Thyroid gland (tissue), 4 donors: ENCODE data around the gene CDHR3. TPM values are rescaled to one million over a fixed set of nuclear protein-coding genes. Genes with fewer than 3 reads are reported as not detected.

Experiments
- DNase-seq, 2 donors: peaks; one replicate each; pipeline ENCODE4 v3.0.0-alpha.2; 2019
- H3K27ac ChIP-seq, 3 donors: fragments of 200-600 bp; sonication (generic); 1 replicate in 2 of 3; 2 replicates in 1 of 3; pipeline ENCODE4 v1.5.1; 2016 to 2019; ENCODE audit warnings: mild to moderate bottlenecking in 1 of 3, moderate library complexity in 1 of 3
- H3K27me3 ChIP-seq: fragments of 200-600 bp; sonication (generic); one replicate; pipeline ENCODE4 v1.5.1; 2019
- H3K36me3 ChIP-seq, 2 donors: fragments of 200-600 bp; sonication (generic); one replicate each; pipeline ENCODE4 v1.5.1; 2016 to 2019
- H3K4me1 ChIP-seq, 2 donors: fragments of 200-600 bp; sonication (generic); one replicate each; pipeline ENCODE4 v1.5.1; 2017 to 2019
- H3K4me3 ChIP-seq, 3 donors: fragments of 200-600 bp; sonication (generic); replicated peaks in 1 of 3; 1 replicate in 2 of 3; 2 replicates in 1 of 3; pipeline ENCODE4 v1.5.1; 2016; ENCODE audit warnings: mild to moderate bottlenecking in 1 of 3
- H3K9me3 ChIP-seq: fragments of 200-600 bp; sonication (generic); one replicate; pipeline ENCODE4 v1.5.1; 2017
- POLR2A ChIP-seq, 2 donors: fragments of 450-650 bp; IDR thresholded peaks; one replicate each; pipeline ENCODE4 v1.6.1; 2017; ENCODE audit warnings: antibody characterized with exemption in 2 of 2, mild to moderate bottlenecking in 2 of 2, moderate library complexity in 1 of 2
- WGBS, 2 donors: methylation state at CpG; one replicate each; pipeline ENCODE4 v1.1.5; 2017; 5-methylcytosine and 5-hydroxymethylcytosine counted together
- intact Hi-C: fragments of 100-400 bp; cut with DNase I; formaldehyde crosslinking; loops from one replicate; pipeline ENCODE4 v1.15.1; 2023
- total RNA-seq, 4 donors: library from RNA; depleted of rRNA; stranded (reverse); fragments of >200 nt; gene quantifications; one replicate each; pipeline ENCODE4 v1.2.3, GENCODE V29; 2016
- TF ChIP-seq, protein P1 (sequence below), 6 experiments: fragments of 200-600 bp in 3 of 6; fragments of 450-650 bp in 3 of 6; sonication (generic) in 3 of 6; IDR thresholded peaks; one replicate each; pipeline ENCODE4 v1.5.1; 2016 to 2019; ENCODE audit warnings: antibody characterized with exemption in 6 of 6, mild to moderate bottlenecking in 2 of 6, inconsistent platforms in 1 of 6, moderate library complexity in 1 of 6

CDHR3 gene
- total RNA-seq, 4 donors from 2014 or later, result 5.8 to 8.6 (median 7.3) TPM

DNA sequence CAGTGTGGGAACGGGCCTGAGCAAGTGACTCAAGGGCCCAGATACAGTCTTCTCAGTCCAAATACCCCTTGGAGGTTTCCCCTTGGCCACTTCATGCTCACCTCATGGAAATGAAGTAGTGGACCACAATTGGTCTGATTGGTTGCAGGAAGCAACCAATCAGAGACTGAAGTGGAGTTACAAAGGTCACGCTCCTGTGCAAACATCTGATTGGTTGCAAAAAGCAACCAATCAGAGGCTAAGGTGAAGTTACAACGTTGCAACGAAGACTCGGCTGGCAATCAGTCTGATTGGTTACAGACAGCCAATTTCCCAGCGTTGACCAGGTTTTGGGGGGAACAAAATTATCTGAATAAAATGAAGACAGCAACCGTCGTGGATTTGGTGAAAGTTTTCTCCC lies 72.5 kb downstream of the CDHR3 start:
- Histone ChIP-seq H3K27me3 (no peaks in the 10 kb centered on the region), H3K4me1 (no peaks in the 10 kb centered on the region), H3K36me3 (no peaks in the 10 kb centered on the region), H3K4me3 (no peak overlapping the region), H3K27ac (no peak overlapping the region), H3K9me3 (no peaks in the 10 kb centered on the region)
- DNase-seq, result no peak
- TF ChIP-seq POLR2A (IDR thresholded peaks at IDR 0.05), result no peak
- TF ChIP-seq, protein P1, sequence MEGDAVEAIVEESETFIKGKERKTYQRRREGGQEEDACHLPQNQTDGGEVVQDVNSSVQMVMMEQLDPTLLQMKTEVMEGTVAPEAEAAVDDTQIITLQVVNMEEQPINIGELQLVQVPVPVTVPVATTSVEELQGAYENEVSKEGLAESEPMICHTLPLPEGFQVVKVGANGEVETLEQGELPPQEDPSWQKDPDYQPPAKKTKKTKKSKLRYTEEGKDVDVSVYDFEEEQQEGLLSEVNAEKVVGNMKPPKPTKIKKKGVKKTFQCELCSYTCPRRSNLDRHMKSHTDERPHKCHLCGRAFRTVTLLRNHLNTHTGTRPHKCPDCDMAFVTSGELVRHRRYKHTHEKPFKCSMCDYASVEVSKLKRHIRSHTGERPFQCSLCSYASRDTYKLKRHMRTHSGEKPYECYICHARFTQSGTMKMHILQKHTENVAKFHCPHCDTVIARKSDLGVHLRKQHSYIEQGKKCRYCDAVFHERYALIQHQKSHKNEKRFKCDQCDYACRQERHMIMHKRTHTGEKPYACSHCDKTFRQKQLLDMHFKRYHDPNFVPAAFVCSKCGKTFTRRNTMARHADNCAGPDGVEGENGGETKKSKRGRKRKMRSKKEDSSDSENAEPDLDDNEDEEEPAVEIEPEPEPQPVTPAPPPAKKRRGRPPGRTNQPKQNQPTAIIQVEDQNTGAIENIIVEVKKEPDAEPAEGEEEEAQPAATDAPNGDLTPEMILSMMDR (IDR thresholded peaks at IDR 0.05), result no peak
- intact Hi-C loops, result no loop called here
- 91 to 93% methylated on average over 8 of the region's 8 CpGs for WGBS, 2 donors

DNA sequence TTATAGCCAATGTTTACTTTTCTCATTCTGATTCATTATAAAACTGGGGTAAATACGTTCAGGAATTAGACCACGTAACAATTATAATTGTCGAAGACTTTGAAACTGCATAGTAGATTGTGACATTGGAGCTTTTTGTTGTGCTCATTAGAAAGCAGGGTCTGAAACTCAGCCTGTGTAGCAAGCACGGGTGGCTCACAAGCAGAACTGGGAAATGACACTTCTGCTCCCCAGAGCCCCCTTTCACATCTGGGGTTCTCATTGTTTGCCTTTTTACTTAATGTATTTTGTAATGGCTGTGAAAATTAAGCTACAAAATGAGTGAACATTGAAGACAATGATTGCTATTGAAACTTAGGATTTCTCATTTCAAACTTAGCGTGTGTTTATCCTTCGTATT lies 72.9 kb downstream of the CDHR3 start:
- Histone ChIP-seq H3K36me3 (no peaks in the 10 kb centered on the region), H3K4me1 (peaks cover 0 to 3% of the 10 kb centered on the region in 2 donors), H3K4me3 (no peak overlapping the region), H3K9me3 (no peaks in the 10 kb centered on the region), H3K27ac (no peak overlapping the region), H3K27me3 (no peaks in the 10 kb centered on the region)
- DNase-seq, result no peak
- TF ChIP-seq, protein P1 (IDR thresholded peaks at IDR 0.05), result no peak
- no peak for TF ChIP-seq POLR2A (IDR thresholded peaks at IDR 0.05)
- WGBS, 2 donors, result 75 to 76% methylated on average over 6 of the region's 6 CpGs
- intact Hi-C loops, result no loop called here

DNA sequence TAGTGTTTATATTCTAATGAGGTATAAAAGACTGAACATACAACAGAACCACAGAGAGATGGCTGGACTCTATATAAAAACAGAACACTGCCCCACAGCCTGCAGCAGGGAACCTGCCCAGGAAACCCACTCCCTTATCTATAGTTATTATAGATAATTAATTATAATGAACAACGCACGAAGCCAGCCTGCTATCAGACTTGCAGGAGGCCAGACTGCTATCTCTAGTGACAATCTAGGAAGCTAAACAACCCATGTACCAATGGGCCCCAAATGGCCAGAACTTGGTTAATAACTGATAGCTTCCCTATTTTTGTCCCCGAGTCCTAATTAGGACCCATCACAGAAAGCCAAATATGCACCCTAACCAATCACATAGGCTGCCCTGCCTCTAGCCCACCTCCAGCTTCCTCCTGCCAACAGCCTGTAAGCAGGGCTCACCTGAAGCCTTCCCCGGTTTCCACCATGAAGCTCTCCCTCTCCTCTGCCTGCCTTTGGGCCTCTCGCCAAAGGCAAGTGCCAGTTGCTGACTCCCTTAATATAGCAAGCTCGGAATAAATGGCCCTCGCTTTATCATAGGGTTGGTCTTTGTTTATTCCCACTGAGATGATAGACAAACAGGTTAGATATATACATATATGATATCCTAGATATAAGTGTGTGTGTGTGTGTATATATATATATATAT lies 74.6 kb downstream of the CDHR3 start:
- DNase-seq, result no peak
- 82 to 86% methylated on average over 7 of the region's 7 CpGs for WGBS, 2 donors

DNA sequence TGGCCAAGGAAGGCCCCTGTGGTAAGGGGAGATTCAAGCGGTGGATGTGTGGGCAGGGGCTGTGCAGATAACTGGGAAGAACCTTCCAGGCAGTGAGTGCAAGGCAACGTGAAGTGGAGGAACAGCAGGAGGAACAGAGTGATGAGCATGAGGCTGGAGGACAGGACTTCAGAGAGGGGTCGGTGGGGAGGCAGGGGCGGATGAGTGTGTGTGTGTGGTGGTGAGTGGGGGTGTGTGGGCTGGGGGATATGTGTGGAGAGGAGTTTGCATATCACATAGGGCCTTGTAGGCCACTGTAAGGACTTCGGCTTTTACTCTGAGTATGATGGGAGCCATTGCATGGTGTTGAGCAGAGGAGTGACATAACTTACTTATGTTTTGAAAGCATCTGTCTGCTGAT lies 75.2 kb downstream of the CDHR3 start:
- no peak for DNase-seq
- Histone ChIP-seq H3K27me3 (no peaks in the 10 kb centered on the region), H3K36me3 (no peaks in the 10 kb centered on the region), H3K4me1 (peaks cover 4 to 8% of the 10 kb centered on the region in 2 donors), H3K4me3 (no peak overlapping the region), H3K9me3 (no peaks in the 10 kb centered on the region), H3K27ac (no peak overlapping the region)
- TF ChIP-seq, protein P1 (IDR thresholded peaks at IDR 0.05), result no peak
- TF ChIP-seq POLR2A (IDR thresholded peaks at IDR 0.05), result no peak
- intact Hi-C loops, result no loop called here
- 89 to 92% methylated on average over 5 of the region's 5 CpGs for WGBS, 2 donors

More for the DNA sequence above, 74.6 kb downstream of the CDHR3 start:
- TF ChIP-seq, protein P1 (IDR thresholded peaks at IDR 0.05), result no peak
- no peak for TF ChIP-seq POLR2A (IDR thresholded peaks at IDR 0.05)
- Histone ChIP-seq H3K36me3 (no peaks in the 10 kb centered on the region), H3K27ac (no peak overlapping the region), H3K27me3 (no peaks in the 10 kb centered on the region), H3K9me3 (no peaks in the 10 kb centered on the region), H3K4me1 (peaks cover 4 to 8% of the 10 kb centered on the region in 2 donors), H3K4me3 (no peak overlapping the region)
- intact Hi-C loops, result no loop called here

DNA sequence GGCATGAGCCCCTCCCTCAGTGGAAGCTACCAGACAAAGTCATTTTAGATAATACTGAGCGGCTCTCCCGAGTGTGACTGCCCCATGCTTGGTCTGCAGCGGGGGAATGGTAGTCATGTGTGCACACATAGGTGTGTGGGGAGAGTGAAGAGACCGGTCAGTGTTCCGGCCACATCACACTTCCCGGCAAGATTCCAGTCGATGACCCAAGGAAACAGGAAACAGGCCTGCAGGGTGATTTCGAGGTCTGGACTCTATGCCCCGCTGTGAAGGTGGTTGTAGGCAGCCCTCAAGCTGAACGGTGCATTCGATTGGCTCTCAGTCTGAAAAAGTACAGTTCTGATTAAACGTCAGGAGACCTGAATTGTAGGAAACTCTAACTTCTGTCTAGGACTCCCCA lies 75.9 kb downstream of the CDHR3 start:
- Histone ChIP-seq H3K27me3 (no peaks in the 10 kb centered on the region), H3K27ac (no peak overlapping the region), H3K4me1 (peaks cover 4 to 8% of the 10 kb centered on the region in 2 donors), H3K4me3 (no peak overlapping the region), H3K9me3 (no peaks in the 10 kb centered on the region), H3K36me3 (no peaks in the 10 kb centered on the region)
- intact Hi-C loops, result no loop called here
- DNase-seq, result no peak
- WGBS, 2 donors, result 81 to 85% methylated on average over 12 of the region's 12 CpGs
- no peak for TF ChIP-seq POLR2A (IDR thresholded peaks at IDR 0.05)
- TF ChIP-seq, protein P1 (IDR thresholded peaks at IDR 0.05), result no peak
